Right atrium auricular region (tissue), 2 donors: ENCODE measurements around the gene C14orf93. TPM values are rescaled to one million over a fixed set of nuclear protein-coding genes. Genes with fewer than 3 reads are reported as not detected.

Experiments
- DNase-seq: peaks from one replicate; pipeline ENCODE4 v3.0.0-alpha.2; 2019; ENCODE audit warnings: low spot score
- H3K27ac ChIP-seq, 2 donors: fragments of 200-600 bp; sonication (generic); 1 replicate in 1 of 2; 2 replicates in 1 of 2; pipeline ENCODE4 v1.5.1; 2016 to 2019
- H3K27me3 ChIP-seq, 2 donors: fragments of 200-600 bp; sonication (generic); one replicate each; pipeline versions ENCODE4 v1.5.1 to v1.6.0; 2017 to 2019
- H3K36me3 ChIP-seq: fragments of 200-600 bp; sonication (generic); one replicate; pipeline ENCODE4 v1.5.1; 2016
- H3K4me1 ChIP-seq, 2 donors: fragments of 200-600 bp; sonication (generic); one replicate each; pipeline versions ENCODE4 v1.5.1 to v1.6.0; 2017 to 2019
- H3K4me3 ChIP-seq, 2 donors: fragments of 200-600 bp; sonication (generic); 1 replicate in 1 of 2; 2 replicates in 1 of 2; pipeline ENCODE4 v1.5.1; 2017 to 2019; ENCODE audit warnings: mild to moderate bottlenecking in 1 of 2, moderate library complexity in 1 of 2
- H3K9me3 ChIP-seq, 2 donors: fragments of 200-600 bp; sonication (generic); one replicate each; pipeline ENCODE4 v1.5.1; 2019
- total RNA-seq, 2 donors: library from RNA; depleted of rRNA; stranded (reverse); fragments of >200 nt; gene quantifications; one replicate each; pipeline ENCODE4 v1.1.0, GENCODE V29; 2016
- TF ChIP-seq, protein P1 (sequence below), 2 donors: fragments of 200-600 bp; sonication (generic); IDR thresholded peaks; one replicate each; pipeline ENCODE4 v1.5.1; 2019; ENCODE audit warnings: antibody characterized with exemption in 2 of 2

C14orf93 gene
- total RNA-seq, 2 donors from 2014 or later = 5.0 to 6.8 TPM

DNA sequence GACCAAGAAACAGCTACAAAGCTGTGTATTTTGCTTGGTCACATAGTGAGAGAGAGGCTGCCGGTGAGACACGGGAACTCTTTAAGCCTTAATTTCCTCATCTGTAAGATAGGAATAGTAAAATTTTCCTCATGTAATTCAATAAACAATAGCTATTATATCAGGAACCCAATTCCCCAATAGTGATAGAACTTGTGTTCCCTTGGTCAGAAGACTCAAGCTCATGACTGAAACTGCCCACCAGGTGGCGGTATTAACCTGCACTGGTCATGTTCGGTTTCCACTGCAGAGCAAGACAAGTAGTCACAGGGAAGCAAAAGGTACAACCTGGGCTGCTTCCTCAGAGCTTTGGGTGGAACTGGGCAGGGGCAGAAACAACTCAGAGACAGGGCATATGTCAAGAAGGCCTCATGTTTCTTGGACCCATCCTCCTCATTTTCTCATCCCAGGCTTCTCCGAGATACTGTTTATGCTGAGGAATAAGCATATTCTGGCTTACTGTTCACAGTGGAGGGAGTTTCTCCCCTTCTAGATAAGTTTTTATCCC is 23.4 kb downstream of the C14orf93 start:
- H3K36me3 ChIP-seq = no peaks in the 10 kb centered on the region
- H3K9me3 ChIP-seq = no peaks in the 10 kb centered on the region
- TF ChIP-seq, protein P1, sequence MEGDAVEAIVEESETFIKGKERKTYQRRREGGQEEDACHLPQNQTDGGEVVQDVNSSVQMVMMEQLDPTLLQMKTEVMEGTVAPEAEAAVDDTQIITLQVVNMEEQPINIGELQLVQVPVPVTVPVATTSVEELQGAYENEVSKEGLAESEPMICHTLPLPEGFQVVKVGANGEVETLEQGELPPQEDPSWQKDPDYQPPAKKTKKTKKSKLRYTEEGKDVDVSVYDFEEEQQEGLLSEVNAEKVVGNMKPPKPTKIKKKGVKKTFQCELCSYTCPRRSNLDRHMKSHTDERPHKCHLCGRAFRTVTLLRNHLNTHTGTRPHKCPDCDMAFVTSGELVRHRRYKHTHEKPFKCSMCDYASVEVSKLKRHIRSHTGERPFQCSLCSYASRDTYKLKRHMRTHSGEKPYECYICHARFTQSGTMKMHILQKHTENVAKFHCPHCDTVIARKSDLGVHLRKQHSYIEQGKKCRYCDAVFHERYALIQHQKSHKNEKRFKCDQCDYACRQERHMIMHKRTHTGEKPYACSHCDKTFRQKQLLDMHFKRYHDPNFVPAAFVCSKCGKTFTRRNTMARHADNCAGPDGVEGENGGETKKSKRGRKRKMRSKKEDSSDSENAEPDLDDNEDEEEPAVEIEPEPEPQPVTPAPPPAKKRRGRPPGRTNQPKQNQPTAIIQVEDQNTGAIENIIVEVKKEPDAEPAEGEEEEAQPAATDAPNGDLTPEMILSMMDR (IDR thresholded peaks at IDR 0.05) = peak; percentile 75 to 93
- no peak overlapping the region for H3K27ac ChIP-seq
- H3K4me3 ChIP-seq = no peak overlapping the region
- peaks cover 0 to 15% of the 10 kb centered on the region in 2 donors for H3K4me1 ChIP-seq
- peak; percentile 95 for DNase-seq
- no peaks in the 10 kb centered on the region for H3K27me3 ChIP-seq

DNA sequence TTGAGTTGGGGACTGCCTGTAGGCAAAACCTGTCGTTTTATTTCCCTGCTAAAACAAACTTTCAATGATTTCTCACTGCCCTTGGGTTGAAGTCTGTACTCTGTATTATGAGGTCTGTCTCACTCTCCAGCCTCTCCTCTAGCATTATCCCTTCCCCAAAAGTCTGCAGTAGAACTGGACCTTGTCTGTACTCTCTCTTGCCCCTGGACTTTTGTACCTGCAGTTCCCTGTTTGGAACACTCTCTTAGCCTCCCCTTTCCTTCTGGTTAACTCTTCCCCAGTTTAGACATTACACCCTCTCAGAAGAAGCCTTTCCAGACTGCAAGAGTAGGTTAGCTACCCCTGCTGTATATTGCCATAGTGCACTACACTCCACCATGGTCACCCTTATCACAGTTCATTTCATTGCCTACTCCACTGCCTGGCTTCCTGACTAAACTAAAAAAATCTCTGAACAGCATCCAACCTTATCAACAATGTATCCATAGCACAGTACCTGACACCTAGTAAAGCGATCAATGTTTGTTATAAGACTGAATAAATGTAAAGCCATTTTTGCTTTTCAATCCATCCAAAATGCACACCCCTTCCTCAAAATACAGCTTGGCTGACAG is 23.9 kb downstream of the C14orf93 start:
- no peak overlapping the region for H3K4me3 ChIP-seq
- TF ChIP-seq, protein P1 (IDR thresholded peaks at IDR 0.05) = no peak
- no peak for DNase-seq
- H3K27ac ChIP-seq = no peak overlapping the region
- no peaks in the 10 kb centered on the region for H3K36me3 ChIP-seq
- peaks cover 0 to 21% of the 10 kb centered on the region in 2 donors for H3K4me1 ChIP-seq
- no peaks in the 10 kb centered on the region for H3K9me3 ChIP-seq
- H3K27me3 ChIP-seq = no peaks in the 10 kb centered on the region

DNA sequence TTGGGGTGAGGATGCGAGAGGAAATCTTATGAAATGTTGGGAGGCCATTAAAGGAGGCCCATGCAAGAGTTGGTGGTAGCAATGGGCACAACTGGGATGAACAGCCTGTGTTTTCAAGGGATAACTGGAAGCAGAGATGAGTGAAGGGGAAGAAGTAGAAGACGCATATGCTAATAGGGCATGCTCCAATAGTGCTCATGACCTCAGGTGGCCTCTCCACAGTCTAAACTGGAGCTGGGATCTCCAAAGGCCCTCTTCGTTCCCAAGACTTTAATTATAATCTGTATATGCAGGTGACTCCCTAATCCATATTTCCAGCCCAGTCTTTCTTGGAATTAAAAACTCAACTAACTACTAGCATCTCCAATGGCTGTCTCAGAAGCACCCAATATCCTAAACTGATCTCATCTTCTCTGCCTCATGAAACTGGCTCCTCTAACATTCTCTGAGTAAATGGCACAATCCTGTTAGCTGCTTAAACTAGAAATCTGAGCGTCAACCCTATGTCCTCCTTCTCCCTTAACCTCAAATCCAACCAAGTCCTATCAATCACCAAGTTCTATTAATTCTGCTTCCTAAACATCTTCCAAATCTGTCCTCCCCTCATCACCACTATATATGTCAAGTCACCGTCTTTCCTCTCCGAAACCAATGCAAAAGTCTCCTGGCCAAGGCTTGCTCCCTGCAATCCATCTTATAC is 24.8 kb downstream of the C14orf93 start:
- H3K4me1 ChIP-seq = peaks cover 0 to 30% of the 10 kb centered on the region in 2 donors
- H3K9me3 ChIP-seq = no peaks in the 10 kb centered on the region
- DNase-seq = no peak
- TF ChIP-seq, protein P1 (IDR thresholded peaks at IDR 0.05) = no peak
- H3K36me3 ChIP-seq = no peaks in the 10 kb centered on the region
- H3K4me3 ChIP-seq = no peak overlapping the region
- H3K27ac ChIP-seq = no peak overlapping the region
- H3K27me3 ChIP-seq = no peaks in the 10 kb centered on the region

DNA sequence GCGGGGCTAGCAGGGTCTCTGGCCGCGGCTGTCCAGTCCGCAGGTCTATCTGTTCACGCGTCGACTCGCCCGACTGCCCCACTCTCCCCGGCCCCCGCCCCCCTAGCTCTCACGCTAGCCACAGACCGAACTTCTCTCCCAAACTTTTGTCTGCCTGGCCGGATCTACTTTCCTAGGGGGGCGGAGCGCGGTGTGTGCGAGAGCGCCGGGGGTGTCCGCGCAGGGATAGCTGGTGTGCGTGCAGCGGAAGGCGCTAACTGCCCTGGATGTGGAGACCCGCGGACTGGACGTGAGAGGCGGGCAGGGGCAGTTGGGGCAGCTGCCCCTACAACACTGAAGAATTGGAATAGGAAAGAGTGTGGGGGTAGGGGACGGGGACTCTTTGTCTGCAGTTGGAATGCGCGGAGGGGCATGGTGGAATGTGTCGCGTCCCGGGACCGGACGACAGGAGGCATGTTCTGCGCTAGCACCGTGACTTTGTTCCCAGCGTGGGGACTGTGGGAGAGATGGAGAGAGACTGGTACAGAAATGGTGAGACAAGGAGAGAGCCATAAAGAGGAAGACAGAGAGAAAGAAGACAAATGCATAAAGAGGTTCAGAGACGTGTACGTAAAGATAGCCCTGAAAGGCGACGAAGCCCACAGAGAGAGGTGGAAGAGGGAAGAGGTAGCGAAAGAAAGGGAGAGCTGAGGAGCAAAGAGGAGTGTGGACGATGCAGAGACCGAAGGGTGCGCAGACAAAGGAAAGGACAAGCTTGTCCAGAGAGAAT is 27.3 kb downstream of the C14orf93 start, which contains the start of gene AJUBA:
TSS of gene AJUBA (minus strand) at position 75 of the 769 bp plus-strand sequence. CDS start 285 bp downstream, outside the sequence.
- TF ChIP-seq, protein P1 (IDR thresholded peaks at IDR 0.05) = no peak
- Histone ChIP-seq H3K27me3 (no peaks in the 10 kb centered on the region), H3K4me1 (peaks cover 0 to 54% of the 10 kb centered on the region in 2 donors)

DNA sequence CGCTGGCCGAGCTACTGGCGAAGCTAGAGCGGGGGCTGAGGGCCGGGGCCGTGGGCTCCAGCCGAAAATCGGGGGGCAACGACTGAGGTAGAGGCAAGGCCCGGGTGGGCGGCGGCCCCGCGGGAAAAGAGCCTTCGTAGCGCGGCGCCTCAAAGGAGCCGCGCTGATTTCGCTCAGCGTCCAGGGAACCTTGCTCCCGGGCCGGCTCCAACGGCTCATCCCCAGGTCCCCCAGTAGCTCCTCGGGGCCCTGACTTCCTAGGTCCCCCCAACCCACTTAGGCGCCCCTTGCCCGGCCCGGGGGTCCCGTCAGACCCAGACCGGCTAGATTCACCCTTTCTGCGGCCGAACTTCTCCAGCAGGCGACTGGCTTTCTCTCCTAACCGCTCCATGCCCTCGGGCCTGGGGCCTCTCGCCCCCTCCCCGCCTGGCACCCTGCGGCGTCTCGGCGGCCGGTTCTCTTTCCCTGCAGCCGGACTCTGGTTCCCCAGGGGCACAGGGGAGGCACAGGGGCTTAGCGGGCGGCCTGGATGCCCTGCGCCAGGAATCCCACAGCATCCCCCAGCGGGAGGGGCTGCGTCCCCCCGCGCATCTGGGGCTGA is 28.0 kb downstream of the C14orf93 start:
- Histone ChIP-seq H3K4me1 (peaks cover 0 to 61% of the 10 kb centered on the region in 2 donors), H3K27ac (peak overlapping the region; percentile 75 to 80)
- DNase-seq = no peak

More for the DNA sequence above, 27.3 kb downstream of the C14orf93 start, which contains the start of gene AJUBA:
- no peaks in the 10 kb centered on the region for H3K9me3 ChIP-seq
- peak within 1 kb of the TSS; percentile 62 to 82 for H3K4me3 ChIP-seq
- peak; percentile 85 for DNase-seq
- H3K27ac ChIP-seq = peak within 1 kb of the TSS; percentile 75 to 80
- H3K36me3 ChIP-seq = no peaks in the 10 kb centered on the region

More for the DNA sequence above, 28.0 kb downstream of the C14orf93 start:
- peak overlapping the region; percentile 62 to 82 for H3K4me3 ChIP-seq
- H3K27me3 ChIP-seq = no peaks in the 10 kb centered on the region
- no peaks in the 10 kb centered on the region for H3K9me3 ChIP-seq
- no peaks in the 10 kb centered on the region for H3K36me3 ChIP-seq
- TF ChIP-seq, protein P1 (IDR thresholded peaks at IDR 0.05) = no peak
